WTC11 (cell line): ENCODE data around the gene ALDH1A2. TPM values are rescaled to one million over a fixed set of nuclear protein-coding genes. Genes with fewer than 3 reads are reported as not detected.

Experiments used
- ATAC-seq: fragments of 200-7000 bp; cut with Tn5 transposase; 2 replicates; pipeline ENCODE4 v1.10.0; 2021; ENCODE audit warnings: mild to moderate bottlenecking, moderate library complexity
- CTCF ChIA-PET: fragments of 300-600 bp; sonication (Branson Sonifier 250); formaldehyde crosslinking; loops from one replicate; lab custom pipeline; 2021; ENCODE audit warnings: antibody characterized with exemption; lab: Charles Lee
- POLR2A ChIA-PET: fragments of 350-600 bp; sonication (Branson Sonifier 250); formaldehyde crosslinking; loops from one replicate; lab custom pipeline; 2021; ENCODE audit warnings: antibody characterized with exemption; lab: Charles Lee
- DNase-seq: peaks from one replicate; pipeline ENCODE4 v3.0.0; 2021; ENCODE audit warnings: low spot score
- H3K27ac Mint-ChIP-seq: 2 replicates; pipeline ENCODE4 v1.8.0; 2021; ENCODE audit warnings: mixed read lengths
- H3K27me3 Mint-ChIP-seq: 2 replicates; pipeline ENCODE4 v1.8.0; 2021; ENCODE audit warnings: low read depth, mild to moderate bottlenecking, moderate library complexity, mixed read lengths
- H3K36me3 Mint-ChIP-seq: 2 replicates; pipeline ENCODE4 v1.8.0; 2021; ENCODE audit warnings: mixed read lengths
- H3K4me1 Mint-ChIP-seq: 2 replicates; pipeline ENCODE4 v1.8.0; 2022; ENCODE audit warnings: mixed read lengths
- H3K4me3 Mint-ChIP-seq: 2 replicates; pipeline ENCODE4 v1.8.0; 2021; ENCODE audit warnings: mild to moderate bottlenecking, moderate library complexity, mixed read lengths
- H3K9me3 Mint-ChIP-seq: 2 replicates; pipeline ENCODE4 v1.8.0; 2021; ENCODE audit warnings: mixed read lengths
- ATF1 ChIP-seq: sonication (generic); formaldehyde crosslinking; IDR thresholded peaks from 2 replicates; pipeline ENCODE4 v1.8.1; 2023; ENCODE audit warnings: mild to moderate bottlenecking, moderate library complexity, missing genetic modification reagents
- FOXP1 ChIP-seq: sonication (generic); formaldehyde crosslinking; IDR thresholded peaks from 2 replicates; pipeline ENCODE4 v1.8.0; 2022; ENCODE audit warnings: missing genetic modification reagents, mild to moderate bottlenecking, moderate library complexity, borderline replicate concordance
- JAZF1 ChIP-seq: fragments of 250-450 bp; sonication (Bioruptor Pico); IDR thresholded peaks from 2 replicates; pipeline ENCODE4 v1.9.0; 2021; ENCODE audit warnings: moderate library complexity, mild to moderate bottlenecking, inconsistent platforms
- KAT7 ChIP-seq: sonication (generic); formaldehyde crosslinking; IDR thresholded peaks from 2 replicates; pipeline ENCODE4 v1.8.1; 2023; ENCODE audit warnings: missing genetic modification reagents, mild to moderate bottlenecking, borderline replicate concordance
- MXD4 ChIP-seq: fragments of 250-450 bp; sonication (Bioruptor Pico); IDR thresholded peaks from 2 replicates; pipeline ENCODE4 v1.8.0; 2021; ENCODE audit warnings: mild to moderate bottlenecking, moderate library complexity, borderline replicate concordance
- NR3C1 ChIP-seq: sonication (generic); formaldehyde crosslinking; conservative IDR thresholded peaks from 2 replicates; pipeline ENCODE4 v1.8.1; 2023; ENCODE audit warnings: low read depth, mild to moderate bottlenecking, missing genetic modification reagents
- RELA ChIP-seq: sonication (generic); formaldehyde crosslinking; IDR thresholded peaks from 2 replicates; pipeline ENCODE4 v1.8.1; 2022; ENCODE audit warnings: missing genetic modification reagents, mild to moderate bottlenecking, borderline replicate concordance
- SMAD3 ChIP-seq: sonication (generic); formaldehyde crosslinking; IDR thresholded peaks from 2 replicates; pipeline ENCODE4 v1.8.0; 2022; ENCODE audit warnings: missing genetic modification reagents, mild to moderate bottlenecking, borderline replicate concordance
- ZBTB21 ChIP-seq: sonication (generic); formaldehyde crosslinking; IDR thresholded peaks from 2 replicates; pipeline ENCODE4 v1.8.1; 2023; ENCODE audit warnings: mild to moderate bottlenecking, missing genetic modification reagents, borderline replicate concordance
- ZNF138 ChIP-seq: sonication (generic); formaldehyde crosslinking; conservative IDR thresholded peaks from 2 replicates; pipeline ENCODE4 v1.8.1; 2022; ENCODE audit warnings: mild to moderate bottlenecking, moderate library complexity, missing genetic modification reagents
- ZNF219 ChIP-seq: sonication (generic); formaldehyde crosslinking; IDR thresholded peaks from 2 replicates; pipeline ENCODE4 v1.8.0; 2023; ENCODE audit warnings: missing genetic modification reagents, mild to moderate bottlenecking, borderline replicate concordance
- ZNF317 ChIP-seq: sonication (generic); formaldehyde crosslinking; IDR thresholded peaks from 2 replicates; pipeline ENCODE4 v1.8.1; 2023; ENCODE audit warnings: low read depth, mild to moderate bottlenecking, moderate library complexity, missing genetic modification reagents, borderline replicate concordance
- ZNF423 ChIP-seq: fragments of 250-450 bp; sonication (Bioruptor Pico); IDR thresholded peaks from 2 replicates; pipeline ENCODE4 v2.1.2; 2022; ENCODE audit warnings: mild to moderate bottlenecking, moderate library complexity
- total RNA-seq: library from RNA; stranded (reverse); gene quantifications from 3 replicates; pipeline ENCODE4 v1.2.3, GENCODE V29; 2021
- TF ChIP-seq, protein P1 (sequence below): sonication (generic); formaldehyde crosslinking; IDR thresholded peaks from 2 replicates; pipeline ENCODE4 v1.8.1; 2022; ENCODE audit warnings: low read depth, mild to moderate bottlenecking, moderate library complexity, missing genetic modification reagents, borderline replicate concordance
- TF ChIP-seq, protein P2 (sequence below): fragments of 250-450 bp; sonication (Bioruptor Pico); IDR thresholded peaks from 2 replicates; pipeline ENCODE4 v1.9.0; 2021; ENCODE audit warnings: mild to moderate bottlenecking
- TF ChIP-seq, protein P3 (sequence below): fragments of 250-450 bp; sonication (Bioruptor Pico); IDR thresholded peaks from 2 replicates; pipeline ENCODE4 v1.9.0; 2021; ENCODE audit warnings: moderate library complexity, mild to moderate bottlenecking, inconsistent platforms, borderline replicate concordance
- TF ChIP-seq, protein P4 (sequence below): fragments of 250-450 bp; sonication (Bioruptor Pico); IDR thresholded peaks from 2 replicates; pipeline ENCODE4 v1.9.0; 2021; ENCODE audit warnings: mild to moderate bottlenecking
- TF ChIP-seq, protein P5 (sequence below): sonication (generic); formaldehyde crosslinking; IDR thresholded peaks from 2 replicates; pipeline ENCODE4 v1.8.1; 2022; ENCODE audit warnings: low read depth, missing genetic modification reagents, borderline replicate concordance
- TF ChIP-seq, protein P6 (sequence below): sonication (generic); formaldehyde crosslinking; IDR thresholded peaks from 2 replicates; pipeline ENCODE4 v1.8.1; 2023; ENCODE audit warnings: mild to moderate bottlenecking, missing genetic modification reagents, borderline replicate concordance
- TF ChIP-seq, protein P7 (sequence below): sonication (generic); formaldehyde crosslinking; IDR thresholded peaks from 2 replicates; pipeline ENCODE4 v1.8.0; 2022; ENCODE audit warnings: mild to moderate bottlenecking, missing genetic modification reagents
- TF ChIP-seq, protein P8 (sequence below): sonication (generic); formaldehyde crosslinking; IDR thresholded peaks from 2 replicates; pipeline ENCODE4 v1.8.0; 2023; ENCODE audit warnings: mild to moderate bottlenecking, missing genetic modification reagents

Gene ALDH1A2
- total RNA-seq, 1 experiment from 2014 or later: 1.1 TPM

DNA sequence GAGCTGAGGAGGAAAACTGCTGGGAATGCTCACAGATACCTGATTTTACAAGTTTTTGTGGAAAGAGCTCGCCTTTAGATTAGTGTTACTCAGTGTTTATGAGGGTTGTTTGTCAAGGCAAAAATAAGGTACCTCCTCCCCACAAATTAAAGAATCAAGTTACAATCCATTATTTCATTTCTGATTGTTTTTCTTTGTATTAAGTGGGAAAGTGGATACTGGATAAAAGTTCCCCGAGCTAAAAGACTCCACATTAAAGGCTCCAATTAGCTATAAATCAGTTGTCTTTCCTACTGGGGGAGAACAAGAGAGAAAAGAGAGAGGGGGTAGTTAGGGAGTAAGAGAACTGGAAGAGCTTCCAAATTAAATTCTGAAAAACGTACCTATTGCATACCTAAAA is 1.9 kb downstream of the ALDH1A2 start (continued):
- TF ChIP-seq, protein P1, sequence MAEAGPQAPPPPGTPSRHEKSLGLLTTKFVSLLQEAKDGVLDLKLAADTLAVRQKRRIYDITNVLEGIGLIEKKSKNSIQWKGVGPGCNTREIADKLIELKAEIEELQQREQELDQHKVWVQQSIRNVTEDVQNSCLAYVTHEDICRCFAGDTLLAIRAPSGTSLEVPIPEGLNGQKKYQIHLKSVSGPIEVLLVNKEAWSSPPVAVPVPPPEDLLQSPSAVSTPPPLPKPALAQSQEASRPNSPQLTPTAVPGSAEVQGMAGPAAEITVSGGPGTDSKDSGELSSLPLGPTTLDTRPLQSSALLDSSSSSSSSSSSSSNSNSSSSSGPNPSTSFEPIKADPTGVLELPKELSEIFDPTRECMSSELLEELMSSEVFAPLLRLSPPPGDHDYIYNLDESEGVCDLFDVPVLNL: no peak
- TF ChIP-seq MXD4 (CRISPR knock-in tag) (no peak), FOXP1 (no peak), ZNF138 (CRISPR knock-in tag) (no peak), NR3C1 (CRISPR knock-in tag) (no peak), ZNF423 (CRISPR knock-in tag) (no peak), JAZF1 (CRISPR knock-in tag) (no peak)
- TF ChIP-seq, protein P2, sequence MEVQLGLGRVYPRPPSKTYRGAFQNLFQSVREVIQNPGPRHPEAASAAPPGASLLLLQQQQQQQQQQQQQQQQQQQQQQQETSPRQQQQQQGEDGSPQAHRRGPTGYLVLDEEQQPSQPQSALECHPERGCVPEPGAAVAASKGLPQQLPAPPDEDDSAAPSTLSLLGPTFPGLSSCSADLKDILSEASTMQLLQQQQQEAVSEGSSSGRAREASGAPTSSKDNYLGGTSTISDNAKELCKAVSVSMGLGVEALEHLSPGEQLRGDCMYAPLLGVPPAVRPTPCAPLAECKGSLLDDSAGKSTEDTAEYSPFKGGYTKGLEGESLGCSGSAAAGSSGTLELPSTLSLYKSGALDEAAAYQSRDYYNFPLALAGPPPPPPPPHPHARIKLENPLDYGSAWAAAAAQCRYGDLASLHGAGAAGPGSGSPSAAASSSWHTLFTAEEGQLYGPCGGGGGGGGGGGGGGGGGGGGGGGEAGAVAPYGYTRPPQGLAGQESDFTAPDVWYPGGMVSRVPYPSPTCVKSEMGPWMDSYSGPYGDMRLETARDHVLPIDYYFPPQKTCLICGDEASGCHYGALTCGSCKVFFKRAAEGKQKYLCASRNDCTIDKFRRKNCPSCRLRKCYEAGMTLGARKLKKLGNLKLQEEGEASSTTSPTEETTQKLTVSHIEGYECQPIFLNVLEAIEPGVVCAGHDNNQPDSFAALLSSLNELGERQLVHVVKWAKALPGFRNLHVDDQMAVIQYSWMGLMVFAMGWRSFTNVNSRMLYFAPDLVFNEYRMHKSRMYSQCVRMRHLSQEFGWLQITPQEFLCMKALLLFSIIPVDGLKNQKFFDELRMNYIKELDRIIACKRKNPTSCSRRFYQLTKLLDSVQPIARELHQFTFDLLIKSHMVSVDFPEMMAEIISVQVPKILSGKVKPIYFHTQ (CRISPR knock-in tag): no peak

DNA sequence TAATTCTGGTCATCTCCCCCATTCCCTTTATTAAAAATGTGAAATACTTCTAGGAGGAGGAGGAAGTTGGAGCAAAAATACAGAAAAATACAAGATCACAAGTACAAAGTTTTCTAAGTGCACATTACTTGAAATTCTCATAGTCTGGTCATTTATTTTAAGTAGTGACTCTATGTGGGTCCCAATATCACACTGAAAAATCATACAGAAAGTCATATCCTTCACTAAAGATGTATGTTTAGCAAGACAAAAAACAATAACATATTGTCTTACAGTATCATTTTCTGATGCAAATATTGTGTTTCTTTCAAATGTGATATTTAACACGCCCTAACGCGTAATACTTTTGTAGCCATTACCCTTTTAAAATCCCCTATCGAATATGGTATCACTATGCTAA is 2.5 kb downstream of the ALDH1A2 start:
- Mint-ChIP-seq H3K9me3 (no peaks in the 10 kb centered on the region), H3K4me1 (peaks cover 14% of the 10 kb centered on the region), H3K27me3 (peaks cover 96% of the 10 kb centered on the region), H3K27ac (no peak overlapping the region), H3K36me3 (no peaks in the 10 kb centered on the region), H3K4me3 (no peak overlapping the region)
- no peak for ATAC-seq
- DNase-seq: no peak
- CTCF ChIA-PET: no interaction called here
- POLR2A ChIA-PET: no interaction called here
- TF ChIP-seq, protein P3, sequence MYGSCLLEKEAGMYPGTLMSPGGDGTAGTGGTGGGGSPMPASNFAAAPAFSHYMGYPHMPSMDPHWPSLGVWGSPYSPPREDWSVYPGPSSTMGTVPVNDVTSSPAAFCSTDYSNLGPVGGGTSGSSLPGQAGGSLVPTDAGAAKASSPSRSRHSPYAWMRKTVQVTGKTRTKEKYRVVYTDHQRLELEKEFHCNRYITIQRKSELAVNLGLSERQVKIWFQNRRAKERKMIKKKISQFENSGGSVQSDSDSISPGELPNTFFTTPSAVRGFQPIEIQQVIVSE (CRISPR knock-in tag): no peak
- TF ChIP-seq, protein P4, sequence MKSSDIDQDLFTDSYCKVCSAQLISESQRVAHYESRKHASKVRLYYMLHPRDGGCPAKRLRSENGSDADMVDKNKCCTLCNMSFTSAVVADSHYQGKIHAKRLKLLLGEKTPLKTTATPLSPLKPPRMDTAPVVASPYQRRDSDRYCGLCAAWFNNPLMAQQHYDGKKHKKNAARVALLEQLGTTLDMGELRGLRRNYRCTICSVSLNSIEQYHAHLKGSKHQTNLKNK (CRISPR knock-in tag): no peak
- TF ChIP-seq, protein P5, sequence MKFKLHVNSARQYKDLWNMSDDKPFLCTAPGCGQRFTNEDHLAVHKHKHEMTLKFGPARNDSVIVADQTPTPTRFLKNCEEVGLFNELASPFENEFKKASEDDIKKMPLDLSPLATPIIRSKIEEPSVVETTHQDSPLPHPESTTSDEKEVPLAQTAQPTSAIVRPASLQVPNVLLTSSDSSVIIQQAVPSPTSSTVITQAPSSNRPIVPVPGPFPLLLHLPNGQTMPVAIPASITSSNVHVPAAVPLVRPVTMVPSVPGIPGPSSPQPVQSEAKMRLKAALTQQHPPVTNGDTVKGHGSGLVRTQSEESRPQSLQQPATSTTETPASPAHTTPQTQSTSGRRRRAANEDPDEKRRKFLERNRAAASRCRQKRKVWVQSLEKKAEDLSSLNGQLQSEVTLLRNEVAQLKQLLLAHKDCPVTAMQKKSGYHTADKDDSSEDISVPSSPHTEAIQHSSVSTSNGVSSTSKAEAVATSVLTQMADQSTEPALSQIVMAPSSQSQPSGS (CRISPR knock-in tag): no peak
- TF ChIP-seq, protein P6, sequence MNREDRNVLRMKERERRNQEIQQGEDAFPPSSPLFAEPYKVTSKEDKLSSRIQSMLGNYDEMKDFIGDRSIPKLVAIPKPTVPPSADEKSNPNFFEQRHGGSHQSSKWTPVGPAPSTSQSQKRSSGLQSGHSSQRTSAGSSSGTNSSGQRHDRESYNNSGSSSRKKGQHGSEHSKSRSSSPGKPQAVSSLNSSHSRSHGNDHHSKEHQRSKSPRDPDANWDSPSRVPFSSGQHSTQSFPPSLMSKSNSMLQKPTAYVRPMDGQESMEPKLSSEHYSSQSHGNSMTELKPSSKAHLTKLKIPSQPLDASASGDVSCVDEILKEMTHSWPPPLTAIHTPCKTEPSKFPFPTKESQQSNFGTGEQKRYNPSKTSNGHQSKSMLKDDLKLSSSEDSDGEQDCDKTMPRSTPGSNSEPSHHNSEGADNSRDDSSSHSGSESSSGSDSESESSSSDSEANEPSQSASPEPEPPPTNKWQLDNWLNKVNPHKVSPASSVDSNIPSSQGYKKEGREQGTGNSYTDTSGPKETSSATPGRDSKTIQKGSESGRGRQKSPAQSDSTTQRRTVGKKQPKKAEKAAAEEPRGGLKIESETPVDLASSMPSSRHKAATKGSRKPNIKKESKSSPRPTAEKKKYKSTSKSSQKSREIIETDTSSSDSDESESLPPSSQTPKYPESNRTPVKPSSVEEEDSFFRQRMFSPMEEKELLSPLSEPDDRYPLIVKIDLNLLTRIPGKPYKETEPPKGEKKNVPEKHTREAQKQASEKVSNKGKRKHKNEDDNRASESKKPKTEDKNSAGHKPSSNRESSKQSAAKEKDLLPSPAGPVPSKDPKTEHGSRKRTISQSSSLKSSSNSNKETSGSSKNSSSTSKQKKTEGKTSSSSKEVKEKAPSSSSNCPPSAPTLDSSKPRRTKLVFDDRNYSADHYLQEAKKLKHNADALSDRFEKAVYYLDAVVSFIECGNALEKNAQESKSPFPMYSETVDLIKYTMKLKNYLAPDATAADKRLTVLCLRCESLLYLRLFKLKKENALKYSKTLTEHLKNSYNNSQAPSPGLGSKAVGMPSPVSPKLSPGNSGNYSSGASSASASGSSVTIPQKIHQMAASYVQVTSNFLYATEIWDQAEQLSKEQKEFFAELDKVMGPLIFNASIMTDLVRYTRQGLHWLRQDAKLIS (CRISPR knock-in tag): no peak
- TF ChIP-seq ZNF219 (no peak), ZNF317 (CRISPR knock-in tag) (no peak), RELA (no peak), ATF1 (CRISPR knock-in tag) (no peak), KAT7 (CRISPR knock-in tag) (no peak), SMAD3 (CRISPR knock-in tag) (no peak), ZBTB21 (no peak)
- TF ChIP-seq, protein P7, sequence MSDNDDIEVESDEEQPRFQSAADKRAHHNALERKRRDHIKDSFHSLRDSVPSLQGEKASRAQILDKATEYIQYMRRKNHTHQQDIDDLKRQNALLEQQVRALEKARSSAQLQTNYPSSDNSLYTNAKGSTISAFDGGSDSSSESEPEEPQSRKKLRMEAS (CRISPR knock-in tag): no peak
- TF ChIP-seq, protein P8, sequence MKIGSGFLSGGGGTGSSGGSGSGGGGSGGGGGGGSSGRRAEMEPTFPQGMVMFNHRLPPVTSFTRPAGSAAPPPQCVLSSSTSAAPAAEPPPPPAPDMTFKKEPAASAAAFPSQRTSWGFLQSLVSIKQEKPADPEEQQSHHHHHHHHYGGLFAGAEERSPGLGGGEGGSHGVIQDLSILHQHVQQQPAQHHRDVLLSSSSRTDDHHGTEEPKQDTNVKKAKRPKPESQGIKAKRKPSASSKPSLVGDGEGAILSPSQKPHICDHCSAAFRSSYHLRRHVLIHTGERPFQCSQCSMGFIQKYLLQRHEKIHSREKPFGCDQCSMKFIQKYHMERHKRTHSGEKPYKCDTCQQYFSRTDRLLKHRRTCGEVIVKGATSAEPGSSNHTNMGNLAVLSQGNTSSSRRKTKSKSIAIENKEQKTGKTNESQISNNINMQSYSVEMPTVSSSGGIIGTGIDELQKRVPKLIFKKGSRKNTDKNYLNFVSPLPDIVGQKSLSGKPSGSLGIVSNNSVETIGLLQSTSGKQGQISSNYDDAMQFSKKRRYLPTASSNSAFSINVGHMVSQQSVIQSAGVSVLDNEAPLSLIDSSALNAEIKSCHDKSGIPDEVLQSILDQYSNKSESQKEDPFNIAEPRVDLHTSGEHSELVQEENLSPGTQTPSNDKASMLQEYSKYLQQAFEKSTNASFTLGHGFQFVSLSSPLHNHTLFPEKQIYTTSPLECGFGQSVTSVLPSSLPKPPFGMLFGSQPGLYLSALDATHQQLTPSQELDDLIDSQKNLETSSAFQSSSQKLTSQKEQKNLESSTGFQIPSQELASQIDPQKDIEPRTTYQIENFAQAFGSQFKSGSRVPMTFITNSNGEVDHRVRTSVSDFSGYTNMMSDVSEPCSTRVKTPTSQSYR (CRISPR knock-in tag): no peak
